ENCODE measurements around the gene HSD17B13.

- no peak for TF ChIP-seq CTCF (conservative IDR thresholded peaks at IDR 0.05; ENCODE audit: low read depth in 2 of 2)
- TF ChIP-seq EZH2 (IDR thresholded peaks at IDR 0.05; ENCODE audit: low read depth, unreplicated experiment): no peak
- TF ChIP-seq JUNB (IDR thresholded peaks at IDR 0.05; ENCODE audit: unreplicated experiment): no peak
- TF ChIP-seq EZH2phosphoT487 (IDR thresholded peaks at IDR 0.05; ENCODE audit: unreplicated experiment): no peak
- no peak for TF ChIP-seq POLR2AphosphoS5 (IDR thresholded peaks at IDR 0.05; ENCODE audit: low read depth)
- TF ChIP-seq, protein P1, sequence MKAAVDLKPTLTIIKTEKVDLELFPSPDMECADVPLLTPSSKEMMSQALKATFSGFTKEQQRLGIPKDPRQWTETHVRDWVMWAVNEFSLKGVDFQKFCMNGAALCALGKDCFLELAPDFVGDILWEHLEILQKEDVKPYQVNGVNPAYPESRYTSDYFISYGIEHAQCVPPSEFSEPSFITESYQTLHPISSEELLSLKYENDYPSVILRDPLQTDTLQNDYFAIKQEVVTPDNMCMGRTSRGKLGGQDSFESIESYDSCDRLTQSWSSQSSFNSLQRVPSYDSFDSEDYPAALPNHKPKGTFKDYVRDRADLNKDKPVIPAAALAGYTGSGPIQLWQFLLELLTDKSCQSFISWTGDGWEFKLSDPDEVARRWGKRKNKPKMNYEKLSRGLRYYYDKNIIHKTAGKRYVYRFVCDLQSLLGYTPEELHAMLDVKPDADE (IDR thresholded peaks at IDR 0.05): no peak
- no peak for TF ChIP-seq NANOG (IDR thresholded peaks at IDR 0.05; ENCODE audit: borderline replicate concordance)
- TF ChIP-seq ZNF114 (CRISPR knock-in tag; IDR thresholded peaks at IDR 0.05): no peak
- no peak for TF ChIP-seq REST (IDR thresholded peaks at IDR 0.05; ENCODE audit: unreplicated experiment)
These were observed 39.5 kb downstream of the HSD17B13 start for GRCh38 chr4:87283151-87283550.
